ENCODE results near the gene CFAP65.

The CFAP65 gene

GRCh38 chr2:219030177-219030940 lies 11.0 kb downstream of the CFAP65 start:
- DNase-seq: no peak

DNA sequence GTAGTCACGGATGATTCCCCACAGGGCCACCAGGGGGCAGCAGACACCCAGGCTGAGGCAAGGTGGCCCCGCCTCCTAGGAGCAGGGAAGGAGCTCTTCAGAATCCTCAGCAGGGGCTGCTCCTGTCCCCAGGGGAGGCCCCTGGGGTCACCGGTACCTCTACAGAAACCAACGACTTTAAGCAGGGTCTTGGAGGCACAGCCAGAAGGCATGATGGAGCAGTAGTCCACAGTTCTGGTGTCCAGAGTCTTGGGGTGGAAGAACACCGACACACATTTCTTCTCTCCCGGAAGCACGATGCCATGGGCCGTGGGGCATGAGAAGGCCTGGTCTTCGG lies 11.5 kb downstream of the CFAP65 start:
- peak; percentile 79 for DNase-seq

DNA sequence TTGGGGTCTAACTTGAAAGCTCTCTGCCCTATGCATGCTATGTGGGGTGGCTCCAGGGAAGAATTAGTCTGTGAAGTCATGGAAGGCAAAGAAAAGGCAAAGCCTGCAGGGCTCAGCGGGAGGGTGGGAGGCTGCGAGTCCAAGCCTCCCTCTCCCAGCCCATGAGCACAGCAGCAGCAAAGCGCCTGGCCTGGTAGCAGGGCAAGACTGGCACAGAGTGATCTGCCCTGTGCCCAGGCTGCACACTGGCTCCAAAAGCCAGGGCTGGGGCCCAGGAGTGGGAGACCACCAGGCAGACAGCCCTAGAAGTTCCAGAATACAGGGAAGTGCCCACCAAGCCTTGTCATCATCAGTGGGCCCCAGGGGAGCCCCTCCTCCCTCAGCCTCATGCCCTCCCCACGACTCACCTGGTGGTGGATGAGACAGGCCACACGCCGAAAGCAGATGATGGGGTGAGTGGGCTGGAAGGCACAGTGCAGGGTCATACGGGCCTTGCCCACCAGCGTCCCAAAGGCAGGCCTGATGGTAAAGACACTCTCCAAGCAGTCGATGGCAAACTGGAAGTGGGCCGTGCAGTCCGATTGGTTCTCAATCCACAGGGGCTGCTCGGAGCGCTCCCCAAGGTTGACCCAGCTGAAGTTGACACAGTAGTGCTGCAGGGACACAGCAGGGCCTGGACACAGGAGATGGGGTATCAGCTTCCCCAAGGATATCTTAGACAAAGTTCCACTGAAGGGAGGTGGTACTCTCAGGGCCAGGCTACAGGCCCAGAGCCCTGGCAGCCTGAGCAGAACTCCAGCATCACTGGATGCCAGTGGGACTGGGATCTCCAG lies 12.1 kb downstream of the CFAP65 start:
- DNase-seq: no peak

GRCh38 chr2:219028141-219028540 lies 13.2 kb downstream of the CFAP65 start:
- DNase-seq: no peak

DNA sequence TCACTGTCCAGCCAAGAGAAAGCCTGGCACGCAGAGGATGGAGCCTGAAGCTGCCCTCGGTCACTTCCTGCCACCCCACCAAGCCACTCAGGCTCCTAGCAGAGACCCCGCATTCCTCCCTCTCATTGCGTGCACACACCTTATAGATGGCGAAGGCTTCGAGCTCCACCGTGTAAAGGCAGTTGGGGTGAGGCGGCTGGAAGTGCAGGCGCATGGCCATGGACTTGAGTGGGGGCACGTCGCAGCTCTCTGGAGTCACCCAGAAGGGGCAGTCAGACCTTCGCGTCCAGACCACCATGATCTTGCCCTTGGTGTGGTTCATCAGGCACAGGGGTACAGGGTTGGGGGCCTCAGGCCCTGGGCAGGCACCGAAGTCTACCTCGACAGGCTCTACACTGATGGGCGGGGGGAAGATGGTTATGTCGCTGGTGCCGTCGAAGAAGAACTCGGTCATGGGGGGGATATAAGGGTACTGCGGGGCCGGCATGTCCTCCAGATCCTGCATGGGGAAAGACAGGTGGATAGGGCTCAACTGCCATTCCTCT lies 13.7 kb downstream of the CFAP65 start:
- no peak for DNase-seq

DNA sequence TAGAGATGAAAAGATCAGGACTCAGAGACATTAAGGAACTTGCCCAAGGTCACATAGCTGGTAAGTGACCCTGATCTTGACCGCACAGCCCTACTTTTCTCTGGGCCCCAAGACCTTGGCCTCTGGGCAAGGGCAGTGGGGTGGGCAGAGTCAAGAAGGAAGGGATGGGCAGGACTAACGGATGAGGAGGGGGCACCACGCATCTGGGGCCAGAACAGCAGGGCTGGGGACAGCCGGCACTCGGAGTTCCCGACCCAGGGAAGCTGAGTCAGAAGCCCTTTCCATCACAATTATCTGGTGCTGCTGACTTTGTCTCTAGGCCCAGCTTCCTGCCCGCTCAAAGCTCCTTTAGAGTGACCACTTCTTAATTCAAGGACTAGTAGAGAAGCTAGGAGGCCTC lies 14.4 kb downstream of the CFAP65 start:
- DNase-seq: no peak

DNA sequence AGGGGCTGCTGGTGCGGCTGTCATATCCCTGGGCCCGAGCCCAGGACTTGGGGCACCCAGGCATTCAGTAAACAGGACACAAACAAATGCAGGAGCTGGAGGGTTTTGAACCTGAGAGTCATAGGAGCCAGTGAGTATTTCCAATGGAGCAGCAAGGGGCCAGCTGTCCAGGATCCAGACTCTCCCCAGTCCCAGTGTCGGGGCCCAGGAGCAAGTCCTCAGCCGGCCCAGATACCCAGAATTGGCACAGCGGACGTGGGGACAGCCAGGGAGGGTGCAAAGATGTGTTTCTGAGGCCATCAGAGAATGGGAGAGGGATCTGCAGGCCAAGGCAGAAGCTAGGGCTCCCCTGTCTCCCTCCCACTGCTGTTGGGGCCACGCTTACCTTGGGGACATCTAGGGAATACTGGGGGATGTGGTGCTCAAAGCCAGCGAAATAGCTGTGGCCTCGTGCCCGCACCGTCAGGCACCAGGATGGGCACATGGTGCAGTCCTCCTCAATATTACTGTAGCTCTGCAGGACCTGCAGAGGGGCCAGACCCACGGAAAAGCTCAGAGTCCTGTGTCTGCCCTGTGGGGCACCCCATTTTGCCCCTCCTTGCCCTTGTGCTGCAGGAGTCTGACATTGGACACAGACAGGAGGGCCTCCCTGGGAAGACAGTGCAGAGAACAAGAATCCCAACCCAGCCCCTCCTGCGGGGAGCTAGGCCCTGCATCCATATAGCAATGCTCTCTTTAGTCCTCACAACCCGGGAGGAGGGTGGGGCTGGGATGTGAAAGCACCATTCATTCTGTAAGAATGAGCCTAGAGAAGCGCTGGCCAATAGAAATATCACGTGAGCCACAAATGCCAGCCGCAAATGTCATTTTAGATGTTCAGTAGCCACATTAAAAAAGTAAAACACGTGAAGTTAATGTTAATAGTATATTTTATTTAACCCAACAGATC lies 15.4 kb downstream of the CFAP65 start:
- no peak for DNase-seq

GRCh38 chr2:219024059-219024458 lies 17.3 kb downstream of the CFAP65 start:
- DNase-seq: no peak

GRCh38 chr2:219023045-219023605 lies 18.2 kb downstream of the CFAP65 start:
- DNase-seq: no peak

DNA sequence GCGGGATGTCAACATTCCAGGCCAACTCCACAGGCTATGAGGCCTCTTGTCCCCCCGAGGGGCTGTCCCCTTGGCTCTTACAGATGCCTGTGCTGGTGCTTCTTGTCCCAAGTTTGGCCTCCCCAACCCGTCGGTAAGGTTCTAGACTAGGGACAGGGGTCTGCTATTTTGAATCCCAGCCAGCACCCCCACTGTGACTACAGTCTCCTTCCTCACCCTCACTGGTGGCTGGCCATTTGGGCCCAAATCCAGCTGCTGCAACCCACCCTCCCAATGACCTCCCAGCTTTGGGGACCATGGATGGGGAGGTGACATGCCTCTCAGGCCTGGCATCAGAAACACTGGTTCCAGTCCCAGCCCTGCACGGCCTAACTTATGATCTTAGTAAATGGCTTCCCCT lies 18.7 kb downstream of the CFAP65 start:
- no peak for DNase-seq

DNA sequence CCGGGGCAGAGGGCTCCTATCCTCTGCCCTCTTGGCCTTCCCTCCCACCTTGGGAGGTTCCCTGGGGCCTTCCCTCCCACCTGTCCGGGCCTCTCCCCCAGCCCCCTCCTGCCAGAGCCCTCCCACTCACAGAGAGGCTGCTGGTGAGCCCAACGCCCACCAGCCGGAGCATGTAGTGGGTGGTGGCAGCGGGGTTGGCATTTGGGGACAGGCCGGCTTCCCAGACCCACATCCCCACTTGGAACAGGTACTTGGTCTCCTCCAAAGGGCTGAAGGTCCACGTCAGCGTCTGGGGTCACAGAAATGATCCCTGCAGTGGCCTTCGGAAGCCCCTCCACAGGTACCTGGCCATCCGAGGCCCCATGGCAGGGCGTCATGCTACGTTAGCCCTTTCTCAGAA lies 19.3 kb downstream of the CFAP65 start:
- DNase-seq: no peak

DNA sequence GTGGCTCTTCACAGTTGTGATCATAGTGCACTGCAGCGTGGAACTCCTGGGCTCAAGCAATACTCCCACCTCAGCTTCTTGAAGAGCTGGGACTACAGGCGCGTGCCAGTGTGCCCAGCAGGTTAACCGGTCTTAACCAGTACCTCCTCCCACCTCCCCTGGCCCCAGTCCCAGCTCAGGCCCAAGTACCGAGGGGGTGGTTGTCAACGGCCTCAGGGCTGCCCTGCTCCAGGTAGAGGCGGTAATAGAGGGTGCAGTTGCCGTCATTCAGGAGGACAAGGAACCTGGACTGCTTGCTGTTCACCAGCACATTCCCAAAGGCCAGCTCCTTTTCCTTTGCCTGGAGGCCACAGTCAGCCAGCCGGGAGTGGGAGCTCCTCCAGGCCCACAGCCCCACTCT lies 19.7 kb downstream of the CFAP65 start:
- no peak for DNase-seq

DNA sequence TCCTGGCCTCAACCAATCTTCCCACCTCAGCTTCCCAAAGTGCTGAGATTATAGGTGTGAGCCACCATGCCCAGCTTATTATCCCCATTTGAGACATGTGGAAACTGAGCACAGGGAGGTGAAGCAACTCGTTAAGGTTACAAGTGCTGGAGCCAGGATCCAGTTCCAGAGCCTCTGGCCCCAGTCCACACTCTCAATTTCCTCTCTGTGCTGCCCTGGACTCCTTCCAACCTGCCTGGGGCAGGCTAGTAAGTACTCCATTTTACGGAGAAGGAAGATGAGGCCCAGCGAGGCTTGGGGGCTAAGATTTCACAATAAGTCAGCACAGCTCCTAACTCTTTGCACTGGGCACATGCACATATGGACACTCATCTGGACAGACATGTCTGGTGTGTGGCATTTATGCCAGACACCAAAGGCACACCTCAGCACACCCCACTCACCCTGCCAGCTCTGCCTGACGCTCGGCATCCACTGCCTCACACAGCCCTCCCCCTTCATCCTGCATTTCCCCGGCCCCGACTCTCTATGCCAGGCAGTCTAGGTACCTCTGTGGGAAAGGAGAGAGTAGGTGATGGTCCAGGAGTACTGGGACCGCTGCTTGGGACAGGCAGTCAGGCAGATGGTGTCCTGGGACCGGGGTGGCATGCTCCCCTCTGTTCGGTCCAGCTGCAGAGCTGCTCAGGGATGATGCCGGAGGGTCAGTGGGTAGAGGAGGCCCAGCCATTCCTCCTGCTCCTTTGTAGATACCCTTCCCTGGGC lies 20.5 kb downstream of the CFAP65 start:
- DNase-seq: no peak

- DNase-seq: no peak
Observed at GRCh38 chr2:219019436-219019835, 21.9 kb downstream of the CFAP65 start.

DNA sequence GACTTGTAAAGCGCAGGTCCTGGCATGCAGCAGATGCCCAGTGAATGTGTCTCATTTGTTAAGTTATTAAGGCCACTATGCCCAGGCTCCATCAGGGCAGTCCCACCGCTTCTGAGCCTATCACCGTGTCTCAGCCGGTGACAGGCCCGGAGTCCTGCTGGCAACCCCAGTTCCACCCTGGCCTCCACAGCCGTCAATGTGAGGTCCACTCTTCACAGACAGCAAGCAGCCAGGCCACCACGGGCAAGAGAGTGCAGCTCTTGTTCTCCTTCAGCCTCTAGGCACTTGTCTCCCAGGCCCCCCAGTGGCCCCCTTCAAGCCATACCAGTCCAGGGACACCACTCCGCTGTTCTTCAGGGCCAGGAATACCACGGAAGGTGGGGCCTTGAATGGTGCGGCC lies 22.6 kb downstream of the CFAP65 start:
- DNase-seq: no peak

- DNase-seq: no peak
Observed at GRCh38 chr2:219018286-219018685, 23.0 kb downstream of the CFAP65 start.

DNA sequence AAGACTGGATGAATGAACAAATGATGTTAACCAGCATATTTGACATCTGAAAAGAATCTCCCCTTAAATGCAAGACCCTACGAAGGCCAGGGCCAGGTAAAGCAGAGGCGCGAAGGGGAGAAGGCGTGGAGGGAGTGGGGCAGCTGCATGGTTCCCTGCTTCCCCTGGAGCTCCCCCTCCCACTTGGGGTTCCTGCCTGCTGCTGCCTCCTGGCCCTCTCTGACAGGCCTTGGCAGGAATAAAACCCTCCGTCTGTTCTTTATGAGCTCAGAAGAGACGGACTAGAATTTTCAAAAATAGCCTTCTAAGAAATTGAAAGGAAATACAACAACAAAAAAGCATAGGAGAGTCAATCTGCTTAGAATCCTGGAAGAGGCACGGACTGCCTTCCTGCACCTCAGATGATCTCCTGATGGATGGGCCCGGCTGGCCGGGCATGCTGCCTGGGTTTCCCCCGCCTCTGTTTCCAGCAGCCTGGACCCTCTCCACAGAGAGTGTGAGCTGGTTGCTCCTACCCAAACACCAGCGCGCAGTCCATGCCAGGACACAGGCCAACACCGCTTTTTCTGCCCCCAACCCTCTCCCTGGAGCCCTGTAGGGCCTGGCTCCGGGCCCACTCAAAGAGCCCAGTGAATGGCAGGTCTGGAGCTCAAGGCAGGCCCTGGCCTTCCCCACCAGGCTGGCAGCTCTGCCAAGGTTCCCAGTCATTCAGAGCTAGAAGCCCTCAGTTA lies 23.9 kb downstream of the CFAP65 start:
- DNase-seq: no peak

DNA sequence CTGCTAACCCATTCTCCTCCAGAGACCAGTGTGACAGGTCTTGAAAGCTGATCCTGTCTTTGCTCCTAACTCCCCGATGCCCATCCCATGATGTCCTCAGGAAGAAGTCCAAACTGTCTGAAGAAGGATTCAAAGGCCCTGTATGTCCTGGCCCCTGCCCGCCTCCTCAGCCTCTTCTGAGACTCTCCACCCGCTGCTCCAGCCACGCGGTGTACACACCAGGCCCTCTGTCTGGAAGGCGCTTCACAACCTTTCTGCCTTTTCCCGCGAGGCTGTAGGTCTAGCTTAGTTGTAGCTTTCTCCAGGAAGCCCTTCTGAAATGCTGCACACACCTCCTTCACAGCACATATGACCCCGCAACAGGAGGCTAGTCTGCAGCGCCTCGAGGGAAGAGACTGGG lies 24.6 kb downstream of the CFAP65 start:
- no peak for DNase-seq

GRCh38 chr2:219010873-219011272 lies 30.4 kb downstream of the CFAP65 start:
- no peak for DNase-seq

DNA sequence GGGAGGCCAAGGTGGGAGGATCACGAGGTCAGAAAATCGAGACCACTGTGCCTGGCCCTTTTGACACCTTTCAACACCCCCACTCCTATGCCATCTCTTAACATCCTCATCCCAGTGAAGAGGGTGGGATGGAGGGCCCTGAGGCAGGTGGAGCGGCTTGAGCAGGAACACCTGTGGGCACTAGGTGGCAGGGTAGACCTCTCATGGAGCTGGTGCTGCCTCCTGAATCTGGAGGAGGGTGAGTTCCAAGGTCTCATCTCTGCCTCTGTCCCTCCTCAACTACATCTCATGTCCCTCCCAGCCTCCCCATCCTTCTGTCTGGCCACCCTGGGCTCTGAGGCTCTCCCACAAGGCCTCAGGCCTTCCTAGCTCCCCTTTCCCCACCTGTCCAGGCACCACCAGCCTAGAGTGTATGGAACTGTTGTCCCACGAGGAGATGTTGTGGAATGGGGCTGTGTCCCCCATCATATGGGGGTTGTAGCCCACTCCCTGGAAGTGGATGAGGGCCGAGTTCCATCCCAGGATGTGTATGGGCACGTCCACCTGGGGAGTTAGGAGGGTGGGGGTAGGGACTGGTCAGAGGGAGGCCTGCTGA lies 31.1 kb downstream of the CFAP65 start:
- DNase-seq: peak; percentile 17

DNA sequence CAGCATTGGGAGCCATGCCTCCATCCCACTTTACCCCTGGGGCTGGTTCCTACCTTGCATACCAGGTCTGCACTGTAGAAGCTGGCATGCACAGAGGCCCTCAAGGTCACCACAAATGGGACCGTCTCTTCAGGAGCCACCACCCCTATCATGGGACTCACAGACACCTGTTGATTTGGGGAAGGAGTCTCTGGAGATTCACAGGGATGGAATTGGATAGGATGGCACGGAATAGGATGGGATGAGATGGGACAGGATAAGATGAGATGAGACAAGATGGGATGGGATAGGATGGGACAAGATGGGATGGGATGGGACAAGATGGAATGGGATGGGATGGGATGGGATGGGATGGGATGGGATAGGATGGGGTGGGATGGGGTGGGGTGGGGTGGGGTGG lies 32.0 kb downstream of the CFAP65 start:
- DNase-seq: no peak

Measured in OCI-M1 (cell line).